Peyer's patch (tissue), 4 donors: ENCODE data around the gene PRRC2B.

ENCODE experiments used
- POLR2A ChIP-seq, 2 donors: fragments of 450-650 bp; IDR thresholded peaks; one replicate each; pipeline ENCODE4 v1.5.1; 2017; ENCODE audit warnings: antibody characterized with exemption in 2 of 2, mild to moderate bottlenecking in 2 of 2, moderate library complexity in 2 of 2
- TF ChIP-seq, protein P1 (sequence below), 6 experiments: fragments of 450-650 bp in 4 of 6; fragments of 200-600 bp in 2 of 6; sonication (generic) in 1 of 6; IDR thresholded peaks; one replicate each; pipeline ENCODE4 v1.5.1; 2017 to 2019; ENCODE audit warnings: antibody characterized with exemption in 6 of 6, mild to moderate bottlenecking in 3 of 6, moderate library complexity in 1 of 6

DNA sequence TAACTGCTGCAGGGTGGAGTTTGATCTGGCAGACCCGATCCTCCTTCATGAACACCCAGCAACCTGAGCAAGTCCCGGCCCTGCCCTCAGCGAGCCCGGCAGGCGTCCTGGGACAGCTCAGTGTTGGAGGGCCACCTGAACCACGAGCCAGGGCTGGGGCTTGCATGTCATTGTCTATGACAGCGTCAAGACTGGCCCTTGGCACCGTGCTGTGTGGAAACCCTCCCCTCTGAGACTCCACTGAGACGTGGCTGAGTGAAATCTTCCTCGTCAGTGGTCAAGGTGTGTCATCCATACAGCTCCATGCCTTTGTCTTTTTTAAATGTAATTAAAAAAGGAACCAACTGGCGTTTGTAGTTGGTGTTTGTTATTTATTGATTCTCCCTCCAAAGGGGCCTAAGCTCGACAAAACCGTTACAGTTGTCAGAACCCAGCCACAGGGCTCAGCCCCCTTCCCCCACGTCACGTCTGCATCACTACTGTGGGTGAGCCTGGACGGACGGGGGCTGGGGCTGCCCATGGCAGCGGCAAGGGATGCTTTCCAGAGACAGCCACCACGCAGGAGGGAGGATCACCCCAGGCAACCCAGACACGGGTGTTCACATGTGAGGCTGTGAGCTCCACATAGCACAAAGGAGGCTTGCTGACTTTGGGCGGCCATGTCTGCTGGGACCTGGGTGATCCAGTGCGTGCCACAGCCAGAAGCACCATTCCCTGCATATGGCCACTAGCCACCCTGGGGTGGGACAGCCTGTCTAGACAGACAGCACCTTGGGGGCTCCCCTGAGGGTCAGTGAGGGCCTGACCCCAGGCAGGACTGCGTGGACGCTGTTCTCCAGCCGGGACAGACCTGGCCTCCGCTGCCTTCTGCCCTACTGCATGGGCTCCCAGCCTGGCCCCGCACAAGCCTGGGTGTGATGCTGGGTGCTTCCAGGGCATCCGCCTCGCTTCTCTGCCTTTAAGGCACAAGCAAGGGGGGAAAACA, 129.9 kb downstream of the PRRC2B start:
- TF ChIP-seq, protein P1, sequence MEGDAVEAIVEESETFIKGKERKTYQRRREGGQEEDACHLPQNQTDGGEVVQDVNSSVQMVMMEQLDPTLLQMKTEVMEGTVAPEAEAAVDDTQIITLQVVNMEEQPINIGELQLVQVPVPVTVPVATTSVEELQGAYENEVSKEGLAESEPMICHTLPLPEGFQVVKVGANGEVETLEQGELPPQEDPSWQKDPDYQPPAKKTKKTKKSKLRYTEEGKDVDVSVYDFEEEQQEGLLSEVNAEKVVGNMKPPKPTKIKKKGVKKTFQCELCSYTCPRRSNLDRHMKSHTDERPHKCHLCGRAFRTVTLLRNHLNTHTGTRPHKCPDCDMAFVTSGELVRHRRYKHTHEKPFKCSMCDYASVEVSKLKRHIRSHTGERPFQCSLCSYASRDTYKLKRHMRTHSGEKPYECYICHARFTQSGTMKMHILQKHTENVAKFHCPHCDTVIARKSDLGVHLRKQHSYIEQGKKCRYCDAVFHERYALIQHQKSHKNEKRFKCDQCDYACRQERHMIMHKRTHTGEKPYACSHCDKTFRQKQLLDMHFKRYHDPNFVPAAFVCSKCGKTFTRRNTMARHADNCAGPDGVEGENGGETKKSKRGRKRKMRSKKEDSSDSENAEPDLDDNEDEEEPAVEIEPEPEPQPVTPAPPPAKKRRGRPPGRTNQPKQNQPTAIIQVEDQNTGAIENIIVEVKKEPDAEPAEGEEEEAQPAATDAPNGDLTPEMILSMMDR (IDR thresholded peaks at IDR 0.05), result no peak
- no peak for TF ChIP-seq POLR2A (IDR thresholded peaks at IDR 0.05)
